GM20000 (cell line): ENCODE measurements around the gene TRIM32.
"Not testable (repeated sequence)": the region's sequence is repeated elsewhere in the genome, so short reads cannot be mapped to it uniquely, and the experiment has no call there.

Source experiments
- DNase-seq: peaks from one replicate; pipeline ENCODE4 v3.0.0; 2012; ENCODE audit warnings: low spot score
- TF ChIP-seq, protein P1 (sequence below): IDR thresholded peaks from 2 replicates; pipeline ENCODE4 v1.5.1; 2012; ENCODE audit warnings: mild to moderate bottlenecking, control low read depth; ENCODE audit errors: extremely low read depth, missing control alignments

The TRIM32 gene

DNA sequence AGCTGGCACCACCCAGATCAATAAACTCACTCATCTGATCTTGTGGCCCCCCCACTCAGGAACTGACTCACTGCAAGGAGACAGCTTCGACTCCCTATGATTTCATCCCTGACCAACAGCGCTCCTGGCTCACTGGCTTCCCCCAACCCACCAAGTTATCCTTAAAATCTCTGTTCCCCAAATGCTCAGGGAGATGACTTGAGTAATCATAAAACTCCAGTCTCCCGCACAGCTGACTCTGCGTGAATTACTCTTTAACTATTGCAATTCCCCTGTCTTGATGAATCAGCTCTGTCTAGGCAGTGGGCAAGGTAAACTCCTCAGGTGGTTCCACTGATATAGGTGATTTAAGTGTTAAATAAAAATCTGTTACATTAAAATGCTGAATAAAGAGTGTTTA is 1.9 kb upstream of the TRIM32 start:
- TF ChIP-seq, protein P1, sequence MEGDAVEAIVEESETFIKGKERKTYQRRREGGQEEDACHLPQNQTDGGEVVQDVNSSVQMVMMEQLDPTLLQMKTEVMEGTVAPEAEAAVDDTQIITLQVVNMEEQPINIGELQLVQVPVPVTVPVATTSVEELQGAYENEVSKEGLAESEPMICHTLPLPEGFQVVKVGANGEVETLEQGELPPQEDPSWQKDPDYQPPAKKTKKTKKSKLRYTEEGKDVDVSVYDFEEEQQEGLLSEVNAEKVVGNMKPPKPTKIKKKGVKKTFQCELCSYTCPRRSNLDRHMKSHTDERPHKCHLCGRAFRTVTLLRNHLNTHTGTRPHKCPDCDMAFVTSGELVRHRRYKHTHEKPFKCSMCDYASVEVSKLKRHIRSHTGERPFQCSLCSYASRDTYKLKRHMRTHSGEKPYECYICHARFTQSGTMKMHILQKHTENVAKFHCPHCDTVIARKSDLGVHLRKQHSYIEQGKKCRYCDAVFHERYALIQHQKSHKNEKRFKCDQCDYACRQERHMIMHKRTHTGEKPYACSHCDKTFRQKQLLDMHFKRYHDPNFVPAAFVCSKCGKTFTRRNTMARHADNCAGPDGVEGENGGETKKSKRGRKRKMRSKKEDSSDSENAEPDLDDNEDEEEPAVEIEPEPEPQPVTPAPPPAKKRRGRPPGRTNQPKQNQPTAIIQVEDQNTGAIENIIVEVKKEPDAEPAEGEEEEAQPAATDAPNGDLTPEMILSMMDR = no peak
- DNase-seq = no peak

DNA sequence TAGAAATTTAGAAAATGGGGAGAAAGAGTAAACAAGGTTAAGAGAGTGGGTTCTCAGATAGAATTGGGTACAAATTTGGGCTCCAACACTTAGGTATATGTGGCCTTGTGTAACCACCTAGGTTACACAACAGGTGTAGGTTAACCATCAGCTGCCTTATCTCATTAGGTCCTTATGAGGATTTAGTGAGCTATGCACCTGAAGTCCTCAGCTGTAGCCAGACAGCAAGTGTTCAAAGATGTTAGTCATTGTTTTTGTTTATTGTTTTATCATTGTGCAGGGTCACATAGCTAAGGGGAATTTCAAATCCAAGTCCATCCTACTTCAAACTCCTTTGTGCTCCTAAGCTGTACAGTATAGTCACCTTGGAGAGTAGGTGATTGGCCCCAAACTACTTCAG is 970 bp upstream of the TRIM32 start:
- DNase-seq = no peak
- TF ChIP-seq, protein P1 = no peak

DNA sequence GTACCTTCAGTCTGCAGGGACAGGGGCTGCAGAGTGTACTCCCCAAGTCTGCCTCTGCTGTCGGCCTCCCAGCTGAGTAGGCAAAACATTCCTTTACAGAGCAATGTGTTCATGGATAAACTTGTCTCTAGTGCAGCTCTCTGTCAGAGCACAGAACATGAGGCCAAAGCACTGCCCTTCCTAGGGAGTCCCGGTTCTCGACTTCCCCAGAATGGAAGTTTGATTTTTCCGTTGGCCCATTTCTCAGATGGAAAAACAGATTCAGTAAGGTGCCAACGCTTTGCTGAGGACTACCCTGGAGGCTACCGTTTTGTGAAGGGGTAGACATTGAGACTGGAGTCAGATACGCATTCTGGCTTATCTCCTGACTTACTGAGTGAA is 422 bp upstream of the TRIM32 start:
- TF ChIP-seq, protein P1 = no peak
- peak; percentile 26 for DNase-seq

DNA sequence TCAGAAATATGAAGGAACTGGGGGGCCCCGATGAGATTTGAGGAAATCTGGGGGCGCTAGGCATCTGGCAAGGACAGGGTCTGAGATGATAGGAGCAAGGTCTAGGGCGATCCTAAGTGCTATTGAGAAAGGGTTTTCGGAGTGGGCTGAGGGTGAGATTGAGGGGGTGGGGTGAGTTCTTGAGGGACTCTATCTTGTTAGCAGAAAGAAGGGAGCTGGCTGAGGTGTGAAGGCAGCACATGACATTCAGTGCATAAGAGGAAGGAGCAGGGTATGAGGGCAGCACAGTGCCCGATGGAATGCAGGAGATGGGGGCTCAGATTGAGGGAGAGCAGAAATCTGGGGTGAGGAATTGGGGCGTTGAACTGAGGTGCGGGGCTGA is 640 bp downstream of the TRIM32 start:
- TF ChIP-seq, protein P1 = no peak
- no peak for DNase-seq

DNA sequence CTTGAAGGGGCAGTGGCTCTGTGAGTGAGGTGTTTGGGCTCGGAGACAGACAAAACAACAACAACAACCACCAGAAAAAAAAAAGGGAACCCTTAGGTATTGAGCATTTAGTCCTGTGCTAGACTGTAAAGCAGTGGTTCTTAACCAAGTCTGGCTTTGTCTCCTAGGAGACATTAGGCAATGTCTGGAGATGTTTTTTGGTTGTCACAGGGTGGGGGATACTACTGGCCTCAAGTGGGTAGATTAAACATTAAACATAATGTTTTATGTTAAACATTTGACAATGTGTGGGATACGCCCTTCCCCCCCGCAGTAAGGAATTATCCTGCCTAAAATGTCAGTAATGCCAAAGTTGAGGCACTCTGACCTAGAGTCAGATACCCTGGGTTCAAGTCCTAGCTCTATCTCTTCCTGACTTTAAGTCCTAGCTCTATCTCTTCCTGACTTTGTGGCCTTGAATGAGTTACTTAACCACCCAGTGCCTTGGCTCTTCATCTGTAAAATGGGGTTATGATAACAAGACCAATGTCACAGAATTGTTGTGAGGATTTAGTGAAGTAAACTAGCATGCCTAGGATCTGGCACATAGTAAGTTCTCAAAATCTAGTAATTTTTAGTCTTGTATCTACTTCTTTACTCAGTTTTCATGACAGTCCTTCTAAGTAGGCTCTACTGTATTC is 1.8 kb downstream of the TRIM32 start:
- TF ChIP-seq, protein P1 = no peak
- no peak for DNase-seq

DNA sequence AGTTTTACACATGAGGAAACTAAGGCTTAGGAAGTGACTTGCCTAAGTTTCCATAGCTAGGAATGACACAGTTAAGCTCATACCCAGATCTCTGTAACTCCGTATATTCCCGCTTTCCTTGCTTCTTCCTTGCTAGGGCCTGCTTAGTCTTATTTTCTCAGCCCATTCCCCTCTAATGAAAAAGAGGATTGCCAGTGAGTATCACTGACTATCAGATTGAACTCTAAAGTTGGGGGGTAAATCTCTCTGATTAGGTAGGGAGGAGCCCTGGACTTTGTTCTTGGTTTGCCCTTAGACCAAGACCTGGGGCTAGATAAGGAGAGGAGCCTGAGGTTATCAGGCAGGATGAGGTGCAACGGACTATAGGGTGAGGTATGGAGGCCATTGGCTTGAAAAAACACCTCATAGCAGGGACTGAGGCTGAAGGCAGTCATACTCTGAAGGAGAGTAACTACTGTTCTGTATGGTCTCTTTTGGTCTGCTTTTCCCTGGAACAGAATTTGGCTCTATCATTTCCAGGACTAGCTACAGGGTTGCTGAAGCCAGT is 2.5 kb downstream of the TRIM32 start:
- no peak for DNase-seq
- TF ChIP-seq, protein P1 = no peak

DNA sequence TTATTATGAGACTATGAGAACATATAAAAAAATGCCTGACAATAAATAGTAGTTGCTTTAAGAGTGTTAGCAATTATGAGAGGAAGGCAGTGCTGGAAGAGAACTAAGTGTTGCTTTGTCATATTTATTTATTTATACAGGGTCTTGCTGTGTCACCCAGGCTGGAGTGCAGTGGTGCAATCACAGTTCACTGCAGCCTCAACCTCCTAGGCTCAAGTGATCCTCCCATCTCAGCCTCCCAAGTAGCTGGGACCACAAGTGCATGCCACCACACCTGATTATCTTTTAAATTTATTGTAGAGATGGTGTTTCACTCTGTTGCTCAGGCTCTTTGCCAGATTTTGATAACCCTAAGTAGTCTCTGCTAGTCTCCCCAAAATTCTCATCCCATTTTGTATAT is 3.7 kb downstream of the TRIM32 start:
- not testable (repeated sequence) for DNase-seq

DNA sequence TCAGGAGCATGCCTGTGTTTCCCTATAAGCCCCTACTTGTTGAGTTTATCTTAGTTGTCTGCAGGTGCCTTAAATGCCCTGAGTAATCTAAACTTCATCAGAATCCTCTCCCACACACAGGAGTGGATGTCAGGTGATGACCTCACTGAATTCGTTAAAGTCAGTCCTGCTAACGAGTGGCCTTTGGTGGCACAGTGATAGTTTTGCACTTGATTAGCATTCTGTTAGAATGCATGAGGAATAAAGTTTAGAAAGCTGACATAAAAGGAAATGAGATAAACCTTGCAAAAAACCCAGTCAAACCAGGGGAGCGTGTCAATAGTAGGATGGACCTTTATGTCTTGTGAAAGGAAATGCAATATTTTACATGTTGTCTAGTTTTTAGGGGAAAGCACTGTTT is 4.5 kb downstream of the TRIM32 start:
- TF ChIP-seq, protein P1 = no peak
- DNase-seq = no peak
